Stimulated activated naive B cell treated with anti-CD40 and anti-IgM and Interleukin-4, amounts not matched to agents 10 μg/mL and 1 μg/mL and 100 μg/mL, for 72 hours (primary cell): Measurements from ENCODE around the gene BCAS1.

ENCODE experiments used
- ATAC-seq, 2 donors: fragments of 150-1000 bp; cut with Tn5 transposase; replicated peaks; 2 replicates each; pipeline ENCODE4 v1.10.0; 2021; ENCODE audit warnings: moderate library complexity in 1 of 2
- DNase-seq: peaks from one replicate; pipeline ENCODE4 v3.0.0; 2021
- H3K27ac Mint-ChIP-seq: one replicate; pipeline ENCODE4 v1.8.0; 2022; ENCODE audit warnings: mild to moderate bottlenecking, mixed read lengths
- H3K27me3 Mint-ChIP-seq, 2 donors: one replicate each; pipeline ENCODE4 v1.8.0; 2022; ENCODE audit warnings: mixed read lengths in 2 of 2
- H3K36me3 Mint-ChIP-seq, 2 donors: one replicate each; pipeline ENCODE4 v1.8.0; 2022; ENCODE audit warnings: mixed read lengths in 2 of 2, mild to moderate bottlenecking in 1 of 2
- H3K4me1 Mint-ChIP-seq, 2 donors: one replicate each; pipeline ENCODE4 v1.8.0; 2022; ENCODE audit warnings: mixed read lengths in 2 of 2, mild to moderate bottlenecking in 1 of 2
- H3K4me3 Mint-ChIP-seq, 2 donors: one replicate each; pipeline ENCODE4 v1.8.0; 2022; ENCODE audit warnings: mild to moderate bottlenecking in 2 of 2, mixed read lengths in 2 of 2, moderate library complexity in 1 of 2
- H3K9me3 Mint-ChIP-seq, 2 donors: one replicate each; pipeline ENCODE4 v1.8.0; 2022; ENCODE audit warnings: mixed read lengths in 2 of 2, mild to moderate bottlenecking in 1 of 2

The BCAS1 gene

GRCh38 chr20:53950578-53950977 lies 119.8 kb downstream of the BCAS1 start:
- Mint-ChIP-seq H3K27ac (no peak overlapping the region), H3K27me3 (no peaks in the 10 kb centered on the region), H3K9me3 (peaks cover 4 to 13% of the 10 kb centered on the region in 2 donors), H3K4me1 (peaks cover 23 to 27% of the 10 kb centered on the region in 2 donors), H3K36me3 (peaks cover 2 to 9% of the 10 kb centered on the region in 2 donors), H3K4me3 (no peak overlapping the region)
- DNase-seq (no peak), ATAC-seq (no peak)

DNA sequence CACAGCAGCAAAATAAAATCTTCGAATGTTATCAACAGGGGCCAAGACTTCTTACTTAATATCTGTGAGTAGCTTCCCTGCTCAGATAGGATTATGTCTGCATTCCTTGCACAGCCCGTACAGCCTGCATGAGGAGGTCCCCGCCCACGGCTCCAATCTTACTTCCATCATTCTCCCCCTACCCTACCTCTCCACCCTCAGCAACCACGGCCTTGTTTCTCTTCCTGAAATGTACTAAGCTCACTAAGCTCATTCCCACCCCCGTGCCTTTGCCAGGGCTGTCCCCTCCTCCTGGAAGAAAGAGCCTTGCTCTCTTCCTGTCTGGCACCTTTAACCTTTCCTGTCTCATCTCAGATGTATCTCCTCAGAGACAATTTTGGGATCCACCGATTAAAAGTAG lies 120.4 kb downstream of the BCAS1 start:
- Mint-ChIP-seq H3K4me3 (peak overlapping the region; percentile 3 to 39), H3K9me3 (peaks cover 4 to 13% of the 10 kb centered on the region in 2 donors), H3K4me1 (peaks cover 23 to 27% of the 10 kb centered on the region in 2 donors), H3K27me3 (no peaks in the 10 kb centered on the region), H3K36me3 (peaks cover 2 to 9% of the 10 kb centered on the region in 2 donors), H3K27ac (peak overlapping the region; percentile 97)
- DNase-seq = no peak
- peak; percentile 41 to 55 for ATAC-seq

GRCh38 chr20:53949319-53949839 lies 121.0 kb downstream of the BCAS1 start:
- DNase-seq = peak; percentile 66
- Mint-ChIP-seq H3K36me3 (peaks cover 2 to 9% of the 10 kb centered on the region in 2 donors), H3K4me1 (peaks cover 26 to 29% of the 10 kb centered on the region in 2 donors), H3K4me3 (peak overlapping the region; percentile 54 to 66), H3K9me3 (peaks cover 4 to 13% of the 10 kb centered on the region in 2 donors), H3K27ac (peak overlapping the region; percentile 97), H3K27me3 (no peaks in the 10 kb centered on the region)
- peak; percentile 92 for ATAC-seq

GRCh38 chr20:53948383-53949318 lies 121.7 kb downstream of the BCAS1 start:
- peak overlapping the region; percentile 54 to 66 for H3K4me3 Mint-ChIP-seq
- no peak for DNase-seq
- H3K27me3 Mint-ChIP-seq = no peaks in the 10 kb centered on the region
- peaks cover 31 to 33% of the 10 kb centered on the region in 2 donors for H3K4me1 Mint-ChIP-seq
- ATAC-seq = peak; percentile 43 to 57
- H3K36me3 Mint-ChIP-seq = peaks cover 2 to 9% of the 10 kb centered on the region in 2 donors
- peak overlapping the region; percentile 97 for H3K27ac Mint-ChIP-seq
- H3K9me3 Mint-ChIP-seq = peaks cover 4 to 12% of the 10 kb centered on the region in 2 donors

- ATAC-seq (no peak), DNase-seq (no peak)
- H3K4me3 Mint-ChIP-seq = no peak overlapping the region
- H3K4me1 Mint-ChIP-seq = peaks cover 35 to 41% of the 10 kb centered on the region in 2 donors
- H3K27me3 Mint-ChIP-seq = no peaks in the 10 kb centered on the region
- peaks cover 2 to 5% of the 10 kb centered on the region in 2 donors for H3K9me3 Mint-ChIP-seq
- H3K36me3 Mint-ChIP-seq = peaks cover 0 to 6% of the 10 kb centered on the region in 2 donors
- H3K27ac Mint-ChIP-seq = no peak overlapping the region
Observed at GRCh38 chr20:53947501-53948195, 122.7 kb downstream of the BCAS1 start.

- ATAC-seq (no peak), DNase-seq (no peak)
- Mint-ChIP-seq H3K36me3 (no peaks in the 10 kb centered on the region), H3K4me1 (peaks cover 42 to 57% of the 10 kb centered on the region in 2 donors), H3K9me3 (no peaks in the 10 kb centered on the region), H3K27me3 (no peaks in the 10 kb centered on the region), H3K4me3 (no peak overlapping the region), H3K27ac (peak overlapping the region; percentile 16)
Observed at GRCh38 chr20:53946106-53946505, 124.3 kb downstream of the BCAS1 start.

DNA sequence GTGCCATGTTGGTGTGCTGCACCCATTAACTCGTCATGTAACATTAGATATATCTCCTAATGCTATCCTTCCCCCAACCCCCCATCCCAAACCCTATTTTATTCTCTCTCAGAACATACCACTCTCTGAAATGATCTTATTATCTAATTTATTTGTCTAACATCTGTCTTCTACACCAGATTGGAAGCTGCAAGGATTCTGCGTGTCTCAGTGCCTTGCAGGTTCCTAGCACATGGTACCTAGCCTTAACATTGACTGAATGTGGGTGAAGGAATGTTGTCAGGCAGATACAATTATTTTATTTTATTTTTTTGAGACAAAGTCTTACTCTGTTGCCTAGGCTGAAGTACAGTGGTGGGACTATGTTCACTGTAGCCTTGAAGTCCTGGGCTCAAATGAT lies 124.9 kb downstream of the BCAS1 start:
- no peak for ATAC-seq
- no peak for DNase-seq
- Mint-ChIP-seq H3K4me1 (peaks cover 44 to 61% of the 10 kb centered on the region in 2 donors), H3K27ac (no peak overlapping the region), H3K9me3 (no peaks in the 10 kb centered on the region), H3K4me3 (no peak overlapping the region), H3K36me3 (no peaks in the 10 kb centered on the region), H3K27me3 (no peaks in the 10 kb centered on the region)

DNA sequence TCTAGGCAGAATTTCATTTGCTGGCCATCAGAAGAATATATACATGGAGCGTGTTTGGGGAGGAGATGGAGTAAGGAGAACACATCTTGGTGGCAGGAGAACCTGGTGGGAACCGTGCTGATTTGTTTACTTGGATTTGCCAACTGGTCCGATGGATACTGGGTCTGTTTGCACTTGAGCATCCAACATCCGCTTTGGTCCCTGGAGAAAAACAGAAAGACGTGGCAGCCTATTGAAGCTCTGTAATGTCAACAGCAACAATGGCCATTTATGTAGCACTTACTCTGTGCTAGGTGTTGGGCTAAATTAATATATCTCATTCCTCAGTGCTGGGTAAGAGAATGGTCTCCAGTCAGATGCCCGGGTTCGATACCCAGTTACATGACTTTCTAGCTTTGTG lies 125.6 kb downstream of the BCAS1 start:
- H3K36me3 Mint-ChIP-seq = no peaks in the 10 kb centered on the region
- H3K27ac Mint-ChIP-seq = no peak overlapping the region
- H3K9me3 Mint-ChIP-seq = no peaks in the 10 kb centered on the region
- H3K4me1 Mint-ChIP-seq = peaks cover 40 to 61% of the 10 kb centered on the region in 2 donors
- ATAC-seq (no peak), DNase-seq (no peak)
- H3K4me3 Mint-ChIP-seq = no peak overlapping the region
- no peaks in the 10 kb centered on the region for H3K27me3 Mint-ChIP-seq

DNA sequence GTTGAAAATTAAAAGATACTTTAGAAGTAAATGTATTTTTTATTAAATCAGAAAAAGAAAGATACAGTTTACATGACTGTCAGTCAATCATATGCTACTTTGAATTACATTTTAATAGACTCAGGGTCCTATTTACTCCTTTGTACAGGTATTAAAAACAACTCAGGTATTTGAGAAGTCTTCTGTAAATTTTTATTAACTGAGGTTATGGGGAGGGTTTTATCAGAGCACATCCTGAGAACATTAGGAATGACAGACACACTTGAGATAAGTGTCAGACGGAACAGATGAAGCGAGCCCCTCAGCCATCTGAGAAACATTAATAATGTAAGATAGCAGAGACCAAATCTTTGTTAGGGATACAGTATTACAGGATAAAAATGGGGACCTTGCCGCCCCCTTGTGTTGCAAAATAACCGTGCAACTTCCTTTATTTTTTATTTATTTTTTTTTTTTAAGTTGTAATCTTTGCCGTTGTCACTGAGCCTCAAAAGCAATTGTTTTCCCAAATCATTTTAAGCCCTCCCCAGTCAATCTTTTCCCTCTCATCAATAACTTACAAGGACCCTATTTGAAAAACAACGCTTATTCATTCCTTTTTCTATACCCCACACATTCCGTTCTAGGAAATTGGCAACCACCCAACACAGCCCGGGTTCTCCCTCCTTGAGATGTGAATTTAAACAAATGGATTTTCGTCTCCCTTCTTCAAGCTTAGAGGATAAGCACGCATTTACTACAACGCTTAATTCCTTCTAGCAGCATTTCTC lies 126.7 kb downstream of the BCAS1 start:
- Mint-ChIP-seq H3K4me1 (peaks cover 35 to 60% of the 10 kb centered on the region in 2 donors), H3K9me3 (no peaks in the 10 kb centered on the region), H3K27ac (no peak overlapping the region), H3K36me3 (no peaks in the 10 kb centered on the region), H3K27me3 (no peaks in the 10 kb centered on the region), H3K4me3 (peak overlapping the region; percentile 22 to 60)
- no peak for DNase-seq
- ATAC-seq = peak in 1 of 2 donors; percentile 28

- Mint-ChIP-seq H3K4me3 (no peak overlapping the region), H3K27me3 (no peaks in the 10 kb centered on the region), H3K9me3 (no peaks in the 10 kb centered on the region), H3K27ac (no peak overlapping the region), H3K4me1 (peaks cover 36 to 62% of the 10 kb centered on the region in 2 donors), H3K36me3 (no peaks in the 10 kb centered on the region)
- DNase-seq (no peak), ATAC-seq (no peak)
Observed at GRCh38 chr20:53942973-53943372, 127.4 kb downstream of the BCAS1 start.

DNA sequence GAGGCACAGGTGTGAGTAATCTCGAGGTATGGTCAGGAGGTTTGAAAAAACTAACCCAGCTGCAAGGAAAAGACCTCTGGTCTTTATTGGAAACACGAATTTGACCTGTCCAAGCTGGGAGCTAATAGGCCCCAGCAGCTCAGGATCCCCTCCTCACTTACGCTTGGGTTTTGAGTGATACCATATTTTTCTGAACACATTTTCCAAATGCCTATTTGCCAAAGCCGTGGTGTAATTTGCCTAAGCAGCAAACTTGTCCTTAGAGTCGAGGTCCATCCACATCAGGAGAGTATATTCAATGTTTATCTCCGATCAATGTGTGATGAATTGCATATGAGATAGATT lies 128.0 kb downstream of the BCAS1 start:
- Mint-ChIP-seq H3K4me3 (no peak overlapping the region), H3K4me1 (peaks cover 39 to 66% of the 10 kb centered on the region in 2 donors), H3K9me3 (no peaks in the 10 kb centered on the region), H3K36me3 (no peaks in the 10 kb centered on the region), H3K27ac (peak overlapping the region; percentile 80), H3K27me3 (no peaks in the 10 kb centered on the region)
- DNase-seq = no peak
- ATAC-seq = no peak

- DNase-seq = no peak
- H3K27me3 Mint-ChIP-seq = no peaks in the 10 kb centered on the region
- H3K4me1 Mint-ChIP-seq = peaks cover 39 to 66% of the 10 kb centered on the region in 2 donors
- H3K36me3 Mint-ChIP-seq = no peaks in the 10 kb centered on the region
- ATAC-seq = peak; percentile 82 to 88
- no peaks in the 10 kb centered on the region for H3K9me3 Mint-ChIP-seq
- peak overlapping the region; percentile 28 to 49 for H3K4me3 Mint-ChIP-seq
- peak overlapping the region; percentile 80 for H3K27ac Mint-ChIP-seq
Observed at GRCh38 chr20:53941680-53942471, 128.5 kb downstream of the BCAS1 start.

GRCh38 chr20:53940907-53941545 lies 129.4 kb downstream of the BCAS1 start:
- Mint-ChIP-seq H3K4me1 (peaks cover 39 to 66% of the 10 kb centered on the region in 2 donors), H3K27me3 (no peaks in the 10 kb centered on the region), H3K36me3 (no peaks in the 10 kb centered on the region), H3K4me3 (peak overlapping the region; percentile 59 to 61), H3K9me3 (no peaks in the 10 kb centered on the region), H3K27ac (peak overlapping the region; percentile 39)
- ATAC-seq = no peak
- no peak for DNase-seq
